Measurements from ENCODE around the gene PLSCR4.
"Not testable (repeated sequence)": the region's sequence is repeated elsewhere in the genome, so short reads cannot be mapped to it uniquely, and the experiment has no call there.

DNA sequence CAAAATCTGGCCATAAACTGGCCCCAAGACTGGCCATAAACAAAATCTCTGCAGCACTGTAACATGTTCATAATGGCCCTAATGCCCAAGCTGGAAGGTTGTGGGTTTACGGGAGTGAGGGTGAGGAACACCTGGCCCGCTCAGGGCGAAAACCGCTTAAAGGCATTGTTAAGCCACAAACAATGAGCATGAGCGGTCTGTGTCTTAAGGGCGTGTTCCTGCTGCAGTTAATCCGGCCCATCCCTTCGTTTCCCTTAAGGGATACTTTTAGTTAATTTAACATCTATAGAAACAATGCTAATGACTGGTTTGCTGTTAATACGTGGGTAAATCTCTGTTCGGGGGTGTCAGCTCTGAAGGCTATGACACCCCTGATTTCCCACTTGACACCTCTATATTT is 1.5 kb upstream of the PLSCR4 start:
- TF ChIP-seq, protein P1, sequence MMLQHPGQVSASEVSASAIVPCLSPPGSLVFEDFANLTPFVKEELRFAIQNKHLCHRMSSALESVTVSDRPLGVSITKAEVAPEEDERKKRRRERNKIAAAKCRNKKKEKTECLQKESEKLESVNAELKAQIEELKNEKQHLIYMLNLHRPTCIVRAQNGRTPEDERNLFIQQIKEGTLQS (IDR thresholded peaks at IDR 0.05) = not testable (repeated sequence)
- TF ChIP-seq, protein P2, sequence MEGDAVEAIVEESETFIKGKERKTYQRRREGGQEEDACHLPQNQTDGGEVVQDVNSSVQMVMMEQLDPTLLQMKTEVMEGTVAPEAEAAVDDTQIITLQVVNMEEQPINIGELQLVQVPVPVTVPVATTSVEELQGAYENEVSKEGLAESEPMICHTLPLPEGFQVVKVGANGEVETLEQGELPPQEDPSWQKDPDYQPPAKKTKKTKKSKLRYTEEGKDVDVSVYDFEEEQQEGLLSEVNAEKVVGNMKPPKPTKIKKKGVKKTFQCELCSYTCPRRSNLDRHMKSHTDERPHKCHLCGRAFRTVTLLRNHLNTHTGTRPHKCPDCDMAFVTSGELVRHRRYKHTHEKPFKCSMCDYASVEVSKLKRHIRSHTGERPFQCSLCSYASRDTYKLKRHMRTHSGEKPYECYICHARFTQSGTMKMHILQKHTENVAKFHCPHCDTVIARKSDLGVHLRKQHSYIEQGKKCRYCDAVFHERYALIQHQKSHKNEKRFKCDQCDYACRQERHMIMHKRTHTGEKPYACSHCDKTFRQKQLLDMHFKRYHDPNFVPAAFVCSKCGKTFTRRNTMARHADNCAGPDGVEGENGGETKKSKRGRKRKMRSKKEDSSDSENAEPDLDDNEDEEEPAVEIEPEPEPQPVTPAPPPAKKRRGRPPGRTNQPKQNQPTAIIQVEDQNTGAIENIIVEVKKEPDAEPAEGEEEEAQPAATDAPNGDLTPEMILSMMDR (IDR thresholded peaks at IDR 0.05; ENCODE audit: low read depth, low read length, missing input control) = not testable (repeated sequence)
- TF ChIP-seq TAF1 (conservative IDR thresholded peaks at IDR 0.05); YY1 (IDR thresholded peaks at IDR 0.05); EGR1 (IDR thresholded peaks at IDR 0.05; ENCODE audit: low read depth in 2 of 2): not testable (repeated sequence)
- TF ChIP-seq, protein P3, sequence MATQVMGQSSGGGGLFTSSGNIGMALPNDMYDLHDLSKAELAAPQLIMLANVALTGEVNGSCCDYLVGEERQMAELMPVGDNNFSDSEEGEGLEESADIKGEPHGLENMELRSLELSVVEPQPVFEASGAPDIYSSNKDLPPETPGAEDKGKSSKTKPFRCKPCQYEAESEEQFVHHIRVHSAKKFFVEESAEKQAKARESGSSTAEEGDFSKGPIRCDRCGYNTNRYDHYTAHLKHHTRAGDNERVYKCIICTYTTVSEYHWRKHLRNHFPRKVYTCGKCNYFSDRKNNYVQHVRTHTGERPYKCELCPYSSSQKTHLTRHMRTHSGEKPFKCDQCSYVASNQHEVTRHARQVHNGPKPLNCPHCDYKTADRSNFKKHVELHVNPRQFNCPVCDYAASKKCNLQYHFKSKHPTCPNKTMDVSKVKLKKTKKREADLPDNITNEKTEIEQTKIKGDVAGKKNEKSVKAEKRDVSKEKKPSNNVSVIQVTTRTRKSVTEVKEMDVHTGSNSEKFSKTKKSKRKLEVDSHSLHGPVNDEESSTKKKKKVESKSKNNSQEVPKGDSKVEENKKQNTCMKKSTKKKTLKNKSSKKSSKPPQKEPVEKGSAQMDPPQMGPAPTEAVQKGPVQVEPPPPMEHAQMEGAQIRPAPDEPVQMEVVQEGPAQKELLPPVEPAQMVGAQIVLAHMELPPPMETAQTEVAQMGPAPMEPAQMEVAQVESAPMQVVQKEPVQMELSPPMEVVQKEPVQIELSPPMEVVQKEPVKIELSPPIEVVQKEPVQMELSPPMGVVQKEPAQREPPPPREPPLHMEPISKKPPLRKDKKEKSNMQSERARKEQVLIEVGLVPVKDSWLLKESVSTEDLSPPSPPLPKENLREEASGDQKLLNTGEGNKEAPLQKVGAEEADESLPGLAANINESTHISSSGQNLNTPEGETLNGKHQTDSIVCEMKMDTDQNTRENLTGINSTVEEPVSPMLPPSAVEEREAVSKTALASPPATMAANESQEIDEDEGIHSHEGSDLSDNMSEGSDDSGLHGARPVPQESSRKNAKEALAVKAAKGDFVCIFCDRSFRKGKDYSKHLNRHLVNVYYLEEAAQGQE (IDR thresholded peaks at IDR 0.05) = not testable (repeated sequence)
